NCI-H2196 treated with DMSO at 0.1 percent for 48 hours (cell line): ENCODE measurements around the gene CLIC4.
"Not testable (repeated sequence)": the region's sequence is repeated elsewhere in the genome, so short reads cannot be mapped to it uniquely, and the experiment has no call there.

Source experiments
- DNase-seq: peaks from one replicate; lab custom pipeline; 2025; ENCODE audit not compliant: unreplicated experiment; lab: John Stamatoyannopoulos, UW

The CLIC4 gene

DNA sequence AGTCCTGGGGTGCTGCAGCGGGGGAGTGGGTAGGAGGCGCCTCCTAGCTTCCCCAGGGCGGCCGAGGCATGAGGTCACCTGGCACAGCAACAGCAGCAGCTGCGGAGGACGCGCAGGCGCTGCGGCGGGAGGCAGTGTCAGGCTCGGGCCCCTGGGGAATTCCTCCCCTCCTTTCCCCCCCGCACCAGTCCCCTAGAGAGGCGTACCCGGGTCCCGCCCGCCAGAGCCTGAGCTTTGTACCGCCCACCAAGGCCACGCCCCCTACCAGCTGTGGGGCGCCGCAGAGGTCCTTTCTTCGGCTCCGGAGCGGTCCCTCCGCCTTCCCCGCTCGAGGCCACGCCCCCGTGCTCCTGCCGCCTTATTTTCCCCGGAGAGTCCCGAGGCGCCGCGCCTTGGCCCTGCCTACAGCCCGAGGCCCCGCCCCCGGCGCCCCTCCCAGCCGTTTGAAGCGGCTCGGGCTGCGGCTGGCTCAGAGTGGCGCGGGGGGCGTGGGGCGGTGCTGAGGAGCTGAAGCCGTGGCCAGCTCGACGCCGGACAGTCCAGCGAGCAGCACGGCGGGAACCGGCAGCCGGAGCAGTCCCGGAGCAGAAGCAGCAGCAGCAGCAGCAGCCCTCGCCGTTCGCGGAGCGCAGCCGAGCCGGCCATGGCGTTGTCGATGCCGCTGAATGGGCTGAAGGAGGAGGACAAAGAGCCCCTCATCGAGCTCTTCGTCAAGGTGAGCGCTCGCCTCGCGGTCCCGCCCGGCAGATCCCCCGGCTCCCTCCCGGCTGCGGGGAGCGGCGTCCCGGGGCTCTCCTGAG is at the start of gene CLIC4:
CLIC4 (plus strand) TSS at position 537 of the 800 bp plus-strand sequence; CDS start at position 644, 107 bp downstream.
- peak; percentile 98 for DNase-seq

GRCh38 chr1:24696041-24696755 is 49.0 kb upstream of the CLIC4 start:
- no peak for DNase-seq

GRCh38 chr1:24696756-24697330 is 48.4 kb upstream of the CLIC4 start:
- no peak for DNase-seq

DNA sequence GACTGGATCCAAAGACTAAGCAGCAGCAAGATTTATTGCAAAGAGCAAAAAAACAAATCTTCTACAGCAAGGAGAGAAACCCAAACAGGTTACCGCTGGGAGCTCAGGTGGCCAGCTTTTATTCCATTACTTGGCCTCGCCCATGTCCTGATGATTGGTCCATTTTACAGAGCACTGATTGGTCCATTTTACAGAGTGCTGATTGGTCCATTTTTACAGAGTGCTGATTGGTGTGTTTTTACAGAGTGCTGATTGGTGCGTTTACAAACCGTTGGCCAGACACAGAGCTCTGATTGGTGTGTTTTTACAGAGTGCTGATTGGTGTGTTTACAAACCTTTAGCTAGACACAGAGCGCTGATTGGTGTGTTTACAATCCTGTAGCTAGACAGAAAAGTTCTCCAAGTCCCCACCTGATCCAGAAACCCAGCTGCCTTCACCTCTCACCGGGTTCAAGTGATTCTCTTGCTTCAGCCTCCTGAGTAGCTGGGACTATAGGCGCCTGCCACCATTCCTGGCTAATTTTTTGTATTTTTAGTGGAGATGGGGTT is 47.7 kb upstream of the CLIC4 start:
- DNase-seq = not testable (repeated sequence)

- not testable (repeated sequence) for DNase-seq
These were observed 46.9 kb upstream of the CLIC4 start for GRCh38 chr1:24698326-24698725.

- no peak for DNase-seq
These were observed 45.6 kb upstream of the CLIC4 start for GRCh38 chr1:24699628-24700027.

DNA sequence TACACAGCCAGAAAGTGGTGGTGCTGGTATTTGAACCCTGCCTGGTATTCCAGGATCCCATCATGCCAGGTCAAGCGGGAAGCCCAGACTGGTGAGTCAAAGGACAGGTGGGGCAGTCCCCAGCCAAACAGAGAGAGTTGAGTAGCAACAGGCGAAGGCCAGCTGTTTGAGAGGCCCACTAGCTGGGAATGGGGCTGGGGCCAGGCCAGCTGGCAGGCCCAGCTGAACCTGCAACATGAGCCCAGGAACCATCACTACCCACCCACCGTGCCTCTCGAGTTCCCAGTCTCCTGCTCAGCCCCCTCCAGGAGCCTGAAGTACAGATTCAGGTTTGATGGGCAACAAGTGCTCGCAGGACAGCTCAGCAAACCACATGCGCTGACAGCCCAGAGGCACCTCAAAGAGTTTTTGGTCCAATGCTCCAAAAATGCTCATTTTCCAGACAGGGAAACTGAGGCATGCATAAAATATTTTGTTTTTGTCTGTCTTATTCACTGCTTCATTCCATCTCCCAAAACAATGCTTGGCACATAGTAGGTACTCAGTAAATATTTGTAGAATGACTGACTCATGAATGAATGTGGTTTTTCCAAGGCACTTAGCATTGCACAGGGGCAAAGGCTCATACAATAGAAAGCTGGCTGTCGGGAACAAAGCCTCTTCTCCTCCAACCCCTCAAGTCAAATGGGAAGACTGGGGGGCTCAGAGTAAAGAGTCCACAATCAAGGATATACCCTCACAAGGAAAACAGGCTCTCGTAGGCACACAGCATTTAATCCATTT is 42.5 kb upstream of the CLIC4 start:
- DNase-seq = peak; percentile 69

GRCh38 chr1:24704411-24705259 is 40.6 kb upstream of the CLIC4 start:
- peak; percentile 42 for DNase-seq

- peak; percentile 95 for DNase-seq
These were observed 39.8 kb upstream of the CLIC4 start for GRCh38 chr1:24705260-24706073.

DNA sequence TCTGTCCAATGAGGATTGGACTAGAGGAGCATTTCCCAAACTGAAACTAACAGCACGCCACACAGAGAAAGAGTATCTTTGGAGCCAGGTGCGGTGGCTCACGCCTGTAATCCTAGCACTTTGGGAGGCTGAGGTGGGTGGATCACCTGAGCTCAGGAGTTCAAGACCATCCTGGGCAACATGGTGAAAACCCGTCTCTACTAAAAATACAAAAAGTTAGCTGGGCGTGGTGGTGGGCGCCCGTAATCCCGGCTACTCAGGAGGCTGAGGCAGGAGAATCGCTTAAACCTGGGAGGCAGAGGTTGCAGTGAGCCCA is 39.2 kb upstream of the CLIC4 start:
- DNase-seq = not testable (repeated sequence)

GRCh38 chr1:24707687-24708086 is 37.6 kb upstream of the CLIC4 start:
- no peak for DNase-seq

GRCh38 chr1:24708938-24709337 is 36.3 kb upstream of the CLIC4 start:
- DNase-seq = no peak

DNA sequence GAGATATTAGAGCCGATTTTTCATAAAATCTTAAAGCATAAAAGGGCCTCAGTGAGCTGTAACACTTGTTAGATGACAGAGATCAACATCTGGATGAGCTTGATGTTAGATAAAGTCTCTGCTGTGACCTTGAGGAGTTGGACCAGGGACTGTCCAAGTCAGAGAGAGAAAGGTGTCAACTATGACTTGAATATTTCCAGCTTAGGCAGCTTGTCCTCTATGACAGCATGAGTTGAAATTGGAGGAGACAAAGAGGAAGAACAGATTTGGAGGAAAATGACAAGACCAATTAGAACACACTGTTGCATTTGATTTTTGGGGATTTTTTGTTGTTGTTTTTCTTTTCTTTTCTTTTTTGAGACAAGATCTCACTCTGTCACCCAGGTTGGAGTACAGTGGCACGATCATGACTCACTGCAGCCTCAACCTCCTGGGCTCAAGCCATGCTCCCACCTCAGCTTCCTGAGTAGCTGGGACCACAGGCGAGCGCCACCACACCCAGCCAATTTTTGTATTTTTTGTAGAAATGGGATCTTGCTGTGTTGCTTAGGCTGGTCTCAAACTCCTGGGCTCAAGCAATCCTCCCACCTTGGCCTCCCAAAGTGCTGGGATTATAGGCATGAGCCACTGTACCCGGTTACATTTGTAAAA is 35.3 kb upstream of the CLIC4 start:
- no peak for DNase-seq

DNA sequence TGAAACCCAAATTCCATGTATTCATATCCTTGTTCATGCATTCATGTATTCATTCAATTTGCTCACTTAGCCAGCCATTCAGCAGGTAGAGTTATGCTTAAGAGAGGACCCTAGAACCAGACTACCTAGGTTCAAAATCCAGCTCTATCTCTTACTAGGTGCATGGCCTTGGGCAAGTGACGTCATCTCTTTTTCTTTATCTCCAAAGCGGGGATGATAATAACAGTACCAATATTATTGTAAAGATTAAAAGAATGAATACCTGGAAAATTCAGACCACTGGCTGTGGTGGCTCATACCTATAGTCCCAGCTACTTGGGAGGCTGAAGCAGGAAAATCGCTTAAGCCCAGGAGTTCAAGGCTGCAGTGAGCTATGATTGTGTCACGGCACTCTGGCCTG is 33.9 kb upstream of the CLIC4 start:
- DNase-seq = no peak

DNA sequence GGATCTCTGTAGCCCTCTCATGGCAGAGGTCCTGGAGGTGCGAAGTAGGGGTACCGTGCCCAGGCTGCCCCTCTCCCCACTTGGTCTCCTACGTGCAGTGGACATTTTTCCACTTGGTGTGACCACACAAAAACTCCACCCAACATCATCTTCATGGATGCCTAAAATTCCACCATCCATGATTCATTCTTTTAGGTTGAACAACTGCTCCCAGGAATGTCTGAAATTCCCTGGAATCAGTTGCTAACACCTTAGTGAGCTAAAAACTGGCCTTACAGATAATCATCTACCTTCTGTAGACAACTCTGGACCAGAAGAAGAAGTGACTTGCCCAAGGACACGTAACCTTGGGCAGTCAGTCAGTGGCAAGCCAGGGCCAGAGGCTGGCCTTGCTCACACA is 32.1 kb upstream of the CLIC4 start:
- DNase-seq = no peak

DNA sequence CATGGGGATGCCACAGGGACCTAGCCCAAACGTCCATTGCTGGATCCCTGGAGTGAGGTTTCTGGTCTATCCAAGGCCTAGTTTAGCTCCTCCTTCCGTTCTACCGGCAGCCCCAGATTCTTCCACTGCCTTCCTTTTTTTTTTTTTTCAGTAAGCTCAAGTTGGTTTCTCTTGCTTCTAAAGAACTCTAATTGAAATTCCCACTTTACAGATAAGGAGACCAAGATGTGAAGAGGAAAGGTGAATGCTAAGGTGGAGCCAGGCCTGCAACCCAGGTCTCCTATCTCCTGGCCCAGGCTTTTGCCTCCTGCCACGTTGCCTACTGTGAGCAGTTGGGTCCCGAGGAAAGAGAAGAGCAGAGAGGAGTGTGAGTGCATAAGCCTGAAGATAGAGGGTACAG is 31.5 kb upstream of the CLIC4 start:
- DNase-seq = no peak

GRCh38 chr1:24714859-24715520 is 30.3 kb upstream of the CLIC4 start:
- DNase-seq = no peak

DNA sequence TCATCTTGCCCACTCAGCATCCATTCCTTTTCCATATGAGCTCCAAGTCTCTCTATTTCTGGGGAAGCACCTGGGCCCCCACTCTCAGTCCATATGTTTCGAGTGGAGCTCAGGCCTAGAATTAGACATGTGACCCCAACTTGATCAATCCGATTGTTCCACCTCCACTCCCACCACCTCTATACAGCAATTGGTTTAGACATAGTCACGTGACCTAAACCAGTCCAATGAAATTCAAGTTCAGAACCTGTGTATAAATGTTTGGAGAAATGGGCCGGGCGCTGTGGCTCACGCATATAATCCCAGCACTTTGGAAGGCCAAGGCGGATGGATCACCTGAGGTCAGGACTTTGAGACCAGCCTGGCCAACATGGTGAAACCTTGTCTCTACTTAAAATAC is 29.6 kb upstream of the CLIC4 start:
- no peak for DNase-seq
